Measurements from ENCODE around the gene OLA1.
A peak's percentile ranks its signal among the peaks of the same experiment; 100 is the strongest.

Gene OLA1

GRCh38 chr2:174047746-174048145 lies 200.6 kb downstream of the OLA1 start:
- H3K27ac ChIP-seq = no peak overlapping the region
- no peak for TF ChIP-seq CTCF (conservative IDR thresholded peaks at IDR 0.05)

DNA sequence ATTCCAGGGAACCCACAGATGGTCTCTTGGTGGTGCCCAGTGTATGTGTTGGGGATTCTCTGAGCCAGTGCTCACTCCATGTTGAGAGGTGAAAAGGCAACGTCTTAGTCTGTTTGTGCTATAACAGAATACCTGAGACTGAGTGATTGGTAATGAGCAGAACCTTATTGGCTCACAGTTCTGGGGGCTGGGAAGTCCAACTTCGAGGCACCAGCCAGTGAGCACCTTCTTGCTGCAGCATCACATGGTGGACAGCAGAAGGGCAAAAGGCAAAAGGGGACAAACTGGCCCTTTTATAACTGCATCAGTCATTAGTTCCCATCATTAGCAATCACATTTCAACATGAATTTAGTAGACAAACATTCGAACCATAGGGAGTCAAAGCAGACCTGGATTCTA lies 202.2 kb downstream of the OLA1 start:
- no peak overlapping the region for H3K27ac ChIP-seq
- no peak for TF ChIP-seq CTCF (conservative IDR thresholded peaks at IDR 0.05)

- no peak overlapping the region for H3K27ac ChIP-seq
- TF ChIP-seq CTCF (conservative IDR thresholded peaks at IDR 0.05) = no peak
Observed at GRCh38 chr2:174044556-174044955, 203.8 kb downstream of the OLA1 start.

DNA sequence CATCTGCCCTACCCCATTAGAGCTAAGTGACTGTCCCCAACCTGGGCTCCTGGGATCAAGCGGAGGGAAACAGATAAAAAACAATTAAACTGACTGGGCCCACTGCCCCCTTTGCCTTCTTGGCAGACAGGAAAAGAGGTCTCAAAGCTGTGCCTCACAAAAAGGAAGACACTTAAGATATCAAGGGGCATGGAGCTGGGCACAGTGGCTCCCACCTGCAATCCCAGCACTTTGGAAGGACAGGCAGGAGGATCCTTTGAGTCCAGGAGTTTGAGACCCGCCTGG lies 208.0 kb downstream of the OLA1 start:
- TF ChIP-seq CTCF (conservative IDR thresholded peaks at IDR 0.05) = no peak
- peak overlapping the region; percentile 84; the same call in 1 of the 2 replicates for H3K27ac ChIP-seq

- H3K27ac ChIP-seq = peak overlapping the region; percentile 84
Observed at GRCh38 chr2:174039551-174040416, 208.5 kb downstream of the OLA1 start.

GRCh38 chr2:174038462-174038861 lies 209.9 kb downstream of the OLA1 start:
- H3K27ac ChIP-seq = peak overlapping the region; percentile 84
- no peak for TF ChIP-seq CTCF (conservative IDR thresholded peaks at IDR 0.05)

More at GRCh38 chr2:174039551-174040416, 208.5 kb downstream of the OLA1 start:
- peak; percentile 86 for TF ChIP-seq CTCF (conservative IDR thresholded peaks at IDR 0.05)

DNA sequence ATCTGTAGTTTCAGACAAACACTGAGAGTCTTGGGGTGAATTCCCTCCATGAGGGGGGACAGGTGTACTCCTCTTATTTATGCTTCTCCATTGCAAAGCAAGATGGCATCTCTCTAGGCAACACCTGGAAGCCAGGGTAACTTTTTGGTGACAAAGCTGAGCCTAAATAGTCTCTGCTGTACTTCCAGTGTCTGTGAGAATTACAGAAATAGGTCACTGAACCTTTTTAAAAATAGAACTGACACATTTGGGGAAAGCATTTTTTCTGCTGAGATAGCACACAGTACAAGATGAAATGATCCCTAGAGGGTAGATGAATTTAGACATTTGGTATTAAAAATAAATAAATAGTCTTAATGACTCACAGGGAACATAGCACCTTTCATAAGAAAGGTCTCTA lies 211.5 kb downstream of the OLA1 start:
- TF ChIP-seq CTCF (conservative IDR thresholded peaks at IDR 0.05) = no peak
- no peak overlapping the region for H3K27ac ChIP-seq
